ENCODE measurements around the gene MYNN.

Gene MYNN

GRCh38 chr3:169754711-169755110 lies 18.5 kb upstream of the MYNN start:
- Histone ChIP-seq H3K27ac (no peak overlapping the region), H3K4me3 (no peak overlapping the region)
- TF ChIP-seq EZH2 (IDR thresholded peaks at IDR 0.05), result no peak
- no peak for TF ChIP-seq POLR2AphosphoS5 (IDR thresholded peaks at IDR 0.05; ENCODE audit: borderline replicate concordance, low read depth, low read length)
- TF ChIP-seq FOXP2 (optimal IDR thresholded peaks at IDR 0.05; ENCODE audit: control extremely low read depth, extremely low read length, insufficient read depth), result no peak

GRCh38 chr3:169755488-169755887 lies 17.7 kb upstream of the MYNN start:
- no peak for TF ChIP-seq POLR2AphosphoS5 (IDR thresholded peaks at IDR 0.05; ENCODE audit: borderline replicate concordance, low read depth, low read length)
- no peak for TF ChIP-seq EZH2 (IDR thresholded peaks at IDR 0.05)
- no peak for TF ChIP-seq FOXP2 (optimal IDR thresholded peaks at IDR 0.05; ENCODE audit: control extremely low read depth, extremely low read length, insufficient read depth)
- H3K9me3 ChIP-seq (ENCODE audit: low read depth, low read length), result no peaks in the 10 kb centered on the region
- no peak for DNase-seq (ENCODE audit: low read depth, low spot score)
- H3K4me3 ChIP-seq, result no peak overlapping the region
- no peaks in the 10 kb centered on the region for H3K36me3 ChIP-seq (ENCODE audit: insufficient read depth, low read length)
- no peak overlapping the region for H3K27ac ChIP-seq
- no peak overlapping the region for H3K9ac ChIP-seq (ENCODE audit: insufficient read length)

More at GRCh38 chr3:169754711-169755110, 18.5 kb upstream of the MYNN start:
- no peak overlapping the region for H3K9ac ChIP-seq (ENCODE audit: insufficient read length)
- H3K36me3 ChIP-seq (ENCODE audit: insufficient read depth, low read length), result no peaks in the 10 kb centered on the region
- H3K9me3 ChIP-seq (ENCODE audit: low read depth, low read length), result no peaks in the 10 kb centered on the region
- DNase-seq (ENCODE audit: low read depth, low spot score), result no peak

GRCh38 chr3:169758359-169758994 lies 14.7 kb upstream of the MYNN start:
- Histone ChIP-seq H3K9ac (ENCODE audit: insufficient read length) (no peak overlapping the region), H3K27ac (no peak overlapping the region), H3K4me3 (no peak overlapping the region), H3K9me3 (ENCODE audit: low read depth, low read length) (no peaks in the 10 kb centered on the region), H3K36me3 (ENCODE audit: insufficient read depth, low read length) (no peaks in the 10 kb centered on the region)
- no peak for DNase-seq (ENCODE audit: low read depth, low spot score)
- TF ChIP-seq EZH2 (IDR thresholded peaks at IDR 0.05) (no peak), FOXP2 (optimal IDR thresholded peaks at IDR 0.05; ENCODE audit: control extremely low read depth, extremely low read length, insufficient read depth) (no peak), POLR2AphosphoS5 (IDR thresholded peaks at IDR 0.05; ENCODE audit: borderline replicate concordance, low read depth, low read length) (no peak)

GRCh38 chr3:169759256-169759655 lies 13.9 kb upstream of the MYNN start:
- DNase-seq (ENCODE audit: low read depth, low spot score), result no peak
- Histone ChIP-seq H3K4me3 (no peak overlapping the region), H3K9me3 (ENCODE audit: low read depth, low read length) (no peaks in the 10 kb centered on the region), H3K9ac (ENCODE audit: insufficient read length) (no peak overlapping the region), H3K27ac (no peak overlapping the region), H3K36me3 (ENCODE audit: insufficient read depth, low read length) (no peaks in the 10 kb centered on the region)
- TF ChIP-seq FOXP2 (optimal IDR thresholded peaks at IDR 0.05; ENCODE audit: control extremely low read depth, extremely low read length, insufficient read depth) (no peak), EZH2 (IDR thresholded peaks at IDR 0.05) (no peak), POLR2AphosphoS5 (IDR thresholded peaks at IDR 0.05; ENCODE audit: borderline replicate concordance, low read depth, low read length) (no peak)

- TF ChIP-seq POLR2AphosphoS5 (IDR thresholded peaks at IDR 0.05; ENCODE audit: borderline replicate concordance, low read depth, low read length) (no peak), EZH2 (IDR thresholded peaks at IDR 0.05) (no peak), FOXP2 (optimal IDR thresholded peaks at IDR 0.05; ENCODE audit: control extremely low read depth, extremely low read length, insufficient read depth) (no peak)
- no peak overlapping the region for H3K27ac ChIP-seq
- no peak for DNase-seq (ENCODE audit: low read depth, low spot score)
- no peak overlapping the region for H3K4me3 ChIP-seq
- H3K36me3 ChIP-seq (ENCODE audit: insufficient read depth, low read length), result no peaks in the 10 kb centered on the region
- no peak overlapping the region for H3K9ac ChIP-seq (ENCODE audit: insufficient read length)
- no peaks in the 10 kb centered on the region for H3K9me3 ChIP-seq (ENCODE audit: low read depth, low read length)
Measured at GRCh38 chr3:169760479-169760878, 12.7 kb upstream of the MYNN start.

GRCh38 chr3:169764312-169764881 lies 8.8 kb upstream of the MYNN start:
- no peak for DNase-seq (ENCODE audit: low read depth, low spot score)
- H3K27ac ChIP-seq, result no peak overlapping the region
- H3K9ac ChIP-seq (ENCODE audit: insufficient read length), result peak overlapping the region; percentile 64
- H3K36me3 ChIP-seq (ENCODE audit: insufficient read depth, low read length), result no peaks in the 10 kb centered on the region
- H3K9me3 ChIP-seq (ENCODE audit: low read depth, low read length), result no peaks in the 10 kb centered on the region
- TF ChIP-seq POLR2AphosphoS5 (IDR thresholded peaks at IDR 0.05; ENCODE audit: borderline replicate concordance, low read depth, low read length), result no peak
- TF ChIP-seq EZH2 (IDR thresholded peaks at IDR 0.05), result no peak
- no peak for TF ChIP-seq FOXP2 (optimal IDR thresholded peaks at IDR 0.05; ENCODE audit: control extremely low read depth, extremely low read length, insufficient read depth)
- H3K4me3 ChIP-seq, result peak overlapping the region; percentile 64

- Histone ChIP-seq H3K9ac (ENCODE audit: insufficient read length) (peak within 1 kb of the TSS; percentile 64), H3K9me3 (ENCODE audit: low read depth, low read length) (no peaks in the 10 kb centered on the region), H3K27ac (no peak within 1 kb of the TSS; the same call in 1 of the 2 replicates), H3K4me3 (peak within 1 kb of the TSS; percentile 64), H3K36me3 (ENCODE audit: insufficient read depth, low read length) (no peaks in the 10 kb centered on the region)
- TF ChIP-seq POLR2AphosphoS5 (IDR thresholded peaks at IDR 0.05; ENCODE audit: borderline replicate concordance, low read depth, low read length) (no peak), FOXP2 (optimal IDR thresholded peaks at IDR 0.05; ENCODE audit: control extremely low read depth, extremely low read length, insufficient read depth) (no peak), EZH2 (IDR thresholded peaks at IDR 0.05) (no peak)
- DNase-seq (ENCODE audit: low read depth, low spot score), result no peak
Measured at GRCh38 chr3:169764882-169765612, 8.1 kb upstream of the MYNN start, which contains the start of gene TERC. Gene TERC (minus strand): TSS chr3:169765060.

All from SK-N-MC (cell line).